Stimulated activated CD4-positive, alpha-beta T cell treated with anti-CD3 and anti-CD28 coated beads, TNF-alpha, amount 100 ng/mL, for 24 hours (primary cell): ENCODE data around the gene LENEP.

Experiments
- DNase-seq, 3 experiments: peaks; one replicate each; pipeline ENCODE4 v3.0.0-alpha.2; 2020; ENCODE audit warnings: low read depth in 3 of 3

LENEP gene

GRCh38 chr1:155026154-155026553 lies 32.8 kb downstream of the LENEP start:
- DNase-seq, result no peak

GRCh38 chr1:155026588-155026987 lies 33.2 kb downstream of the LENEP start:
- no peak for DNase-seq

- DNase-seq, result no peak
Observed at GRCh38 chr1:155029513-155030242, 36.3 kb downstream of the LENEP start.

- no peak for DNase-seq
Observed at GRCh38 chr1:155030243-155030795, 36.9 kb downstream of the LENEP start.

- no peak for DNase-seq
Observed at GRCh38 chr1:155030899-155031298, 37.5 kb downstream of the LENEP start.

- DNase-seq, result no peak
Observed at GRCh38 chr1:155032886-155033285, 39.5 kb downstream of the LENEP start.

GRCh38 chr1:155033524-155033923 lies 40.1 kb downstream of the LENEP start, which contains the start of the genes DCST1 and DCST2:
Gene DCST1, plus strand, starts transcription at chr1:155033824. Its CDS starts 213 bp downstream, at chr1:155034037.
Gene DCST2, minus strand, starts transcription at chr1:155033781. Its CDS starts 80 bp downstream, at chr1:155033701.
- DNase-seq, result no peak

GRCh38 chr1:155034318-155035208 lies 41.2 kb downstream of the LENEP start:
- DNase-seq, result no peak

- no peak for DNase-seq
Observed at GRCh38 chr1:155035936-155036335, 42.5 kb downstream of the LENEP start.

GRCh38 chr1:155037043-155037442 lies 43.7 kb downstream of the LENEP start:
- DNase-seq, result no peak

- DNase-seq, result no peak
Observed at GRCh38 chr1:155037851-155038441, 44.6 kb downstream of the LENEP start.

- no peak for DNase-seq
Observed at GRCh38 chr1:155038602-155039307, 45.4 kb downstream of the LENEP start.

GRCh38 chr1:155039308-155039669 lies 45.9 kb downstream of the LENEP start:
- no peak for DNase-seq

GRCh38 chr1:155040358-155041093 lies 47.1 kb downstream of the LENEP start:
- no peak for DNase-seq

GRCh38 chr1:155042789-155043188 lies 49.4 kb downstream of the LENEP start:
- DNase-seq, result no peak

- DNase-seq, result no peak
Observed at GRCh38 chr1:155043301-155043702, 49.9 kb downstream of the LENEP start.

GRCh38 chr1:155043793-155044192 lies 50.4 kb downstream of the LENEP start:
- DNase-seq, result no peak
